Esophagus muscularis mucosa (tissue), 3 donors: ENCODE data around the gene THBS3.

ENCODE experiments used
- POLR2A ChIP-seq: fragments of 450-650 bp; IDR thresholded peaks from one replicate; pipeline ENCODE4 v1.6.1; 2017; ENCODE audit warnings: antibody characterized with exemption, moderate library complexity, mild to moderate bottlenecking, low read depth
- POLR2AphosphoS5 ChIP-seq, 2 donors: sonication (generic); formaldehyde crosslinking; IDR thresholded peaks; one replicate each; pipeline ENCODE4 v1.6.1; 2017; ENCODE audit warnings: antibody characterized with exemption in 2 of 2
- TF ChIP-seq, protein P1 (sequence below), 3 experiments: fragments of 200-600 bp in 2 of 3; fragments of 450-650 bp in 1 of 3; sonication (generic) in 2 of 3; IDR thresholded peaks; one replicate each; pipeline ENCODE4 v1.5.1; 2017 to 2019; ENCODE audit warnings: antibody characterized with exemption in 3 of 3, mild to moderate bottlenecking in 2 of 3, moderate library complexity in 1 of 3

DNA sequence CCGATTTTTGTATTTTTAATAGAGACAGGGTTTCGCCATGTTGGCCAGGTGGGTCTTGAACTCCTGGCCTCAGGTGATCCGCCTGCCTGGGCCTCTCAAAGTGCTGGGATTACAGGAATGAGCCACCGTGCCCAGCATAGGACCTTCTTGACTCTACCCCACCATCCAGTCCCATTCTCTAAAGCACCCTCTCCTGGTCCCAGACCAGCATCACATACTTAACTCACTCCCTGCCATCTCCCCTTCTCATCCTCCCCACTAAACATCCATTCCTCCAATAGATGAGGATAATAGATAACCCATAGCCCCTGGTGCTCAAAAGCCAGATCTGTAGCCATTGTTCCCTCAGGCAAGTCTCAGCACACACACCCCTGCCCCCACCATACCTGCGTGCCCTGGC, 45.5 kb upstream of the THBS3 start:
- TF ChIP-seq, protein P1, sequence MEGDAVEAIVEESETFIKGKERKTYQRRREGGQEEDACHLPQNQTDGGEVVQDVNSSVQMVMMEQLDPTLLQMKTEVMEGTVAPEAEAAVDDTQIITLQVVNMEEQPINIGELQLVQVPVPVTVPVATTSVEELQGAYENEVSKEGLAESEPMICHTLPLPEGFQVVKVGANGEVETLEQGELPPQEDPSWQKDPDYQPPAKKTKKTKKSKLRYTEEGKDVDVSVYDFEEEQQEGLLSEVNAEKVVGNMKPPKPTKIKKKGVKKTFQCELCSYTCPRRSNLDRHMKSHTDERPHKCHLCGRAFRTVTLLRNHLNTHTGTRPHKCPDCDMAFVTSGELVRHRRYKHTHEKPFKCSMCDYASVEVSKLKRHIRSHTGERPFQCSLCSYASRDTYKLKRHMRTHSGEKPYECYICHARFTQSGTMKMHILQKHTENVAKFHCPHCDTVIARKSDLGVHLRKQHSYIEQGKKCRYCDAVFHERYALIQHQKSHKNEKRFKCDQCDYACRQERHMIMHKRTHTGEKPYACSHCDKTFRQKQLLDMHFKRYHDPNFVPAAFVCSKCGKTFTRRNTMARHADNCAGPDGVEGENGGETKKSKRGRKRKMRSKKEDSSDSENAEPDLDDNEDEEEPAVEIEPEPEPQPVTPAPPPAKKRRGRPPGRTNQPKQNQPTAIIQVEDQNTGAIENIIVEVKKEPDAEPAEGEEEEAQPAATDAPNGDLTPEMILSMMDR (IDR thresholded peaks at IDR 0.05) = no peak
- no peak for TF ChIP-seq POLR2A
- TF ChIP-seq POLR2AphosphoS5 (IDR thresholded peaks at IDR 0.05) = no peak
